HepG2 (cell line): ENCODE results near the gene PSD4. TPM values are rescaled to one million over a fixed set of nuclear protein-coding genes. Genes with fewer than 3 reads are reported as not detected.

Source experiments
- ATAC-seq: fragments of 200-7000 bp; cut with Tn5 transposase; 3 replicates; pipeline ENCODE4 v1.9.1; 2020; ENCODE audit warnings: mild to moderate bottlenecking, moderate library complexity
- BruUV-seq: library from RNA; stranded (reverse); fragments of 400-500 nt; replicated peaks from 2 replicates; lab custom pipeline; 2021; lab: Mats Ljungman, UMichigan
- CTCF ChIA-PET: fragments of 300-600 bp; formaldehyde crosslinking; extraction: SDS; loops from one replicate; lab custom pipeline; 2021; ENCODE audit warnings: low total read pairs, inconsistent platforms, low intra/inter-chr PET ratio; lab: Yijun Ruan, JAX
- POLR2A ChIA-PET: fragments of 350-600 bp; sonication (Branson Sonifier 250); formaldehyde crosslinking; loops from one replicate; lab custom pipeline; 2020; ENCODE audit warnings: antibody characterized with exemption, inconsistent platforms; lab: Yijun Ruan, JAX
- DNase-seq: peaks from one replicate; pipeline ENCODE4 v3.0.0-alpha.2; 2015; ENCODE audit warnings: low spot score
- FAIRE-seq: peaks from 3 replicates; lab custom pipeline; 2011; peaks lifted over from hg19 to GRCh38; lab: Jason Lieb, UNC
- H2AFZ ChIP-seq: one replicate; pipeline ENCODE4 v1.6.1; 2011; ENCODE audit warnings: low read length, inconsistent platforms
- H3K27ac ChIP-seq: fragments of 300-600 bp; 3 replicates; pipeline ENCODE4 v1.8.0; 2011; ENCODE audit warnings: mixed run types, mild to moderate bottlenecking, mixed read lengths, low read length, inconsistent platforms; ENCODE audit not compliant: insufficient read depth; ENCODE audit errors: extremely low read length
- H3K27me3 ChIP-seq, 2 experiments: fragments of 200-600 bp in 1 of 2; 2 replicates in 1 of 2; 3 replicates in 1 of 2; pipeline versions ENCODE4 v1.6.0 to v1.8.0; 2011; ENCODE audit warnings: low read length in 2 of 2, mild to moderate bottlenecking in 2 of 2, moderate library complexity in 2 of 2, inconsistent platforms in 1 of 2; ENCODE audit not compliant: insufficient read depth in 2 of 2, control insufficient read depth in 1 of 2
- H3K36me3 ChIP-seq, 2 experiments: fragments of 200-600 bp in 1 of 2; replicated peaks in 1 of 2; 2 replicates in 1 of 2; 3 replicates in 1 of 2; pipeline versions ENCODE4 v1.5.1 to v1.8.0; 2011; ENCODE audit warnings: low read length in 2 of 2, inconsistent platforms in 1 of 2; ENCODE audit not compliant: insufficient read depth in 2 of 2, control insufficient read depth in 1 of 2
- H3K4me1 ChIP-seq: 2 replicates; pipeline ENCODE4 v1.5.1; 2012; ENCODE audit warnings: low read length, inconsistent platforms; ENCODE audit not compliant: insufficient read depth
- H3K4me2 ChIP-seq: 2 replicates; pipeline ENCODE4 v1.6.0; 2011; ENCODE audit warnings: low read depth, low read length, inconsistent platforms
- H3K4me3 ChIP-seq, 3 experiments: fragments of 200-600 bp in 1 of 3; sonication (generic), shearing (Covaris generic) in 1 of 3; replicated peaks in 1 of 3; 2 replicates each; pipeline ENCODE4 v1.5.1; 2011 to 2016; ENCODE audit warnings: low read length in 3 of 3, inconsistent platforms in 2 of 3, low read depth in 2 of 3, mild to moderate bottlenecking in 2 of 3, control low read depth in 1 of 3, mixed read lengths in 1 of 3; ENCODE audit not compliant: insufficient read depth in 1 of 3
- H3K79me2 ChIP-seq: one replicate; pipeline ENCODE4 v1.6.1; 2011; ENCODE audit warnings: low read length, inconsistent platforms; ENCODE audit not compliant: insufficient read depth
- H3K9ac ChIP-seq: 2 replicates; pipeline ENCODE4 v1.6.0; 2011; ENCODE audit warnings: mild to moderate bottlenecking, low read depth, low read length, inconsistent platforms; ENCODE audit not compliant: insufficient read depth
- H3K9me3 ChIP-seq: 2 replicates; pipeline ENCODE4 v1.5.1; 2012; ENCODE audit warnings: mild to moderate bottlenecking, low read length
- H4K20me1 ChIP-seq: 2 replicates; pipeline ENCODE4 v1.6.0; 2011; ENCODE audit warnings: inconsistent platforms, mild to moderate bottlenecking, low read length, moderate library complexity; ENCODE audit not compliant: insufficient read depth
- ATF1 ChIP-seq: IDR thresholded peaks from 2 replicates; pipeline ENCODE4 v1.6.1; 2016; ENCODE audit warnings: mild to moderate bottlenecking, control low read depth
- DNMT1 ChIP-seq: sonication (generic); formaldehyde crosslinking; IDR thresholded peaks from 2 replicates; pipeline ENCODE4 v1.5.1; 2020; ENCODE audit warnings: mild to moderate bottlenecking, missing genetic modification reagents
- DPF2 ChIP-seq: sonication (generic); formaldehyde crosslinking; IDR thresholded peaks from 2 replicates; pipeline ENCODE4 v1.4.0; 2020; ENCODE audit warnings: mild to moderate bottlenecking, low read depth, missing genetic modification reagents, borderline replicate concordance
- EEA1 ChIP-seq: sonication (generic); formaldehyde crosslinking; IDR thresholded peaks from 2 replicates; pipeline ENCODE4 v1.5.1; 2020; ENCODE audit warnings: mild to moderate bottlenecking, missing genetic modification reagents, borderline replicate concordance
- HNF4G ChIP-seq, 2 experiments: sonication (generic) in 1 of 2; formaldehyde crosslinking in 1 of 2; IDR thresholded peaks; 2 replicates each; pipeline versions ENCODE4 v1.4.0 to v1.6.1; 2011 to 2020; ENCODE audit warnings: borderline replicate concordance in 2 of 2, low read depth in 2 of 2, mild to moderate bottlenecking in 2 of 2, low read length in 1 of 2, missing genetic modification reagents in 1 of 2, moderate library complexity in 1 of 2
- IRF1 ChIP-seq: sonication (generic); formaldehyde crosslinking; IDR thresholded peaks from 2 replicates; pipeline ENCODE4 v1.4.0; 2020; ENCODE audit warnings: low read depth, mild to moderate bottlenecking, missing genetic modification reagents
- JDP2 ChIP-seq: sonication (generic); formaldehyde crosslinking; IDR thresholded peaks from 2 replicates; pipeline ENCODE4 v1.8.1; 2022; ENCODE audit warnings: missing genetic modification reagents, borderline replicate concordance
- KDM3A ChIP-seq: IDR thresholded peaks from 2 replicates; pipeline ENCODE4 v1.6.1; 2018; ENCODE audit warnings: low read depth, missing compliant biosample characterization
- KLF11 ChIP-seq: IDR thresholded peaks from 2 replicates; pipeline ENCODE4 v1.6.1; 2016; ENCODE audit warnings: missing compliant biosample characterization
- MAFF ChIP-seq: IDR thresholded peaks from 2 replicates; pipeline ENCODE4 v1.6.1; 2011; ENCODE audit warnings: low read depth, low read length, improper control_type of control experiment
- MAFK ChIP-seq, 2 experiments: IDR thresholded peaks in 1 of 2; conservative IDR thresholded peaks in 1 of 2; 2 replicates each; pipeline ENCODE4 v1.6.1; 2011; ENCODE audit warnings: improper control_type of control experiment in 2 of 2, low read length in 2 of 2
- NCOA2 ChIP-seq: sonication (generic); formaldehyde crosslinking; IDR thresholded peaks from 2 replicates; pipeline ENCODE4 v1.8.0; 2022; ENCODE audit warnings: inconsistent platforms
- TRIM24 ChIP-seq: sonication (generic); formaldehyde crosslinking; IDR thresholded peaks from 2 replicates; pipeline ENCODE4 v1.8.0; 2022; ENCODE audit warnings: mild to moderate bottlenecking, missing genetic modification reagents
- ZFP36L1 ChIP-seq: sonication (generic); formaldehyde crosslinking; IDR thresholded peaks from 2 replicates; pipeline ENCODE4 v1.8.0; 2022; ENCODE audit warnings: mild to moderate bottlenecking, missing genetic modification reagents, moderate library complexity
- ZNF160 ChIP-seq: sonication (generic); formaldehyde crosslinking; IDR thresholded peaks from 2 replicates; pipeline ENCODE4 v1.8.0; 2022; ENCODE audit warnings: mild to moderate bottlenecking, inconsistent platforms, missing genetic modification reagents
- ZNF235 ChIP-seq: sonication (generic); formaldehyde crosslinking; IDR thresholded peaks from 2 replicates; pipeline ENCODE4 v1.8.1; 2023; ENCODE audit warnings: mild to moderate bottlenecking, missing genetic modification reagents, borderline replicate concordance
- ZNF615 ChIP-seq: sonication (generic); formaldehyde crosslinking; IDR thresholded peaks from 2 replicates; pipeline ENCODE4 v1.5.0; 2020; ENCODE audit warnings: mild to moderate bottlenecking, missing genetic modification reagents, borderline replicate concordance
- ZNF629 ChIP-seq: sonication (generic); formaldehyde crosslinking; conservative IDR thresholded peaks from 2 replicates; pipeline ENCODE4 v1.5.0; 2020; ENCODE audit warnings: missing genetic modification reagents
- ZSCAN30 ChIP-seq: sonication (generic); formaldehyde crosslinking; IDR thresholded peaks from 2 replicates; pipeline ENCODE4 v1.5.0; 2020; ENCODE audit warnings: mild to moderate bottlenecking, missing genetic modification reagents
- WGBS: methylation state at CpG from one replicate; pipeline ENCODE4 v1.1.6; 2017; ENCODE audit warnings: low lambda C conversion rate; 5-methylcytosine and 5-hydroxymethylcytosine counted together
- in situ Hi-C: cut with HindIII; loops from 2 replicates; pipeline ENCODE4 v1.10.0; 2017; ENCODE audit warnings: low pct_unique_long_range_greater_than_20kb; ENCODE audit not compliant: extremely low pct_ligation_motif_present
- intact Hi-C: fragments of 100-400 bp; cut with micrococcal nuclease; formaldehyde crosslinking; loops from one replicate; pipeline ENCODE4 v1.10.0; 2022; ENCODE audit not compliant: unreplicated experiment
- polyA plus RNA-seq, 8 experiments: library from polyadenylated mRNA; depleted of rRNA in 3 of 8; stranded (reverse) in 7 of 8; unstranded in 1 of 8; fragments of >200 nt; fragmentation: Illumina TruSeq in 4 of 8; extraction: Trizol in 4 of 8; gene quantifications; 2 replicates each; pipeline versions ENCODE4 v1.2.1 to v1.2.3, GENCODE V29; 2011 to 2016; ENCODE audit warnings: low read depth in 4 of 8, missing spikeins in 1 of 8, mixed read lengths in 1 of 8; ENCODE audit not compliant: insufficient read depth in 1 of 8
- total RNA-seq, 5 experiments: library from RNA; depleted of rRNA; stranded (reverse); fragments of >200 nt; fragmentation: Illumina TruSeq; extraction: Trizol; gene quantifications; 2 replicates each; pipeline ENCODE4 v1.2.3, GENCODE V29; 2016; ENCODE audit warnings: low read depth in 1 of 5

The PSD4 gene
- total and polyA plus RNA-seq, 2 of the 13 experiments (the other 11 are each of a cell fraction or from before 2014, with no cell fraction given): 5.8 to 9.4 TPM

- intact Hi-C loops (no loop called here), in situ Hi-C loops (loop anchor here (5.0 kb wide), 2 partner anchors 59 to 114 kb away; no protein-coding TSS in a partner anchor)
- POLR2A ChIA-PET: interaction anchor here (1.4 kb wide), 1 partner anchor 40 kb away, joined by 4 read pairs; no protein-coding TSS in a partner anchor
- Histone ChIP-seq H3K27ac (no peak overlapping the region), H3K9ac (no peak overlapping the region), H3K27me3 (no peaks in the 10 kb centered on the region; a peak in 1 of 5 replicates), H3K4me1 (peaks cover 29% of the 10 kb centered on the region), H3K9me3 (no peaks in the 10 kb centered on the region), H4K20me1 (no peaks in the 10 kb centered on the region), H3K36me3 (no peaks in the 10 kb centered on the region; a peak in 1 of 5 replicates)
- BruUV-seq: no TSS peak
- WGBS: 78% methylated on average over 11 of the region's 11 CpGs
- DNase-seq (no peak), ATAC-seq (no peak)
- CTCF ChIA-PET: no interaction called here
- TF ChIP-seq KLF11: no peak
- no peak for TF ChIP-seq EEA1
- peak; percentile 75 for TF ChIP-seq MAFF
- TF ChIP-seq MAFK (conservative IDR thresholded peaks at IDR 0.05 in 1 of 2, IDR thresholded peaks at IDR 0.05 in 1 of 2; ENCODE audit: low read length in 2 of 2): peak; percentile 80 to 89
- TF ChIP-seq, all 625 proteins: peak for 2
- Histone ChIP-seq H2AFZ (no peak overlapping the region), H3K79me2 (no peaks in the 10 kb centered on the region), H3K4me3 (no peak overlapping the region), H3K4me2 (no peak overlapping the region)
- FAIRE-seq: no peak
These were observed 22.2 kb downstream of the PSD4 start for GRCh38 chr2:113195923-113196501.

GRCh38 chr2:113196839-113197238 is 23.1 kb downstream of the PSD4 start:
- Histone ChIP-seq H3K9me3 (no peaks in the 10 kb centered on the region), H3K36me3 (no peaks in the 10 kb centered on the region; a peak in 1 of 5 replicates), H4K20me1 (no peaks in the 10 kb centered on the region), H2AFZ (no peak overlapping the region), H3K9ac (no peak overlapping the region), H3K4me2 (no peak overlapping the region), H3K27ac (no peak overlapping the region), H3K79me2 (no peaks in the 10 kb centered on the region), H3K27me3 (no peaks in the 10 kb centered on the region; a peak in 1 of 5 replicates), H3K4me3 (no peak overlapping the region), H3K4me1 (peaks cover 37% of the 10 kb centered on the region)
- WGBS: 71% methylated on average over 4 of the region's 4 CpGs
- ATAC-seq (no peak), FAIRE-seq (no peak), DNase-seq (no peak)
- in situ Hi-C loops (loop anchor here (5.0 kb wide), 2 partner anchors 60 to 115 kb away; no protein-coding TSS in a partner anchor), intact Hi-C loops (no loop called here)
- BruUV-seq: no TSS peak
- CTCF ChIA-PET: interaction anchor here (4.3 kb wide), 1 partner anchor 59 kb away, joined by 80 read pairs; no protein-coding TSS in a partner anchor
- POLR2A ChIA-PET: interaction anchor here (0.7 to 1.4 kb wide), 2 partner anchors 15 to 41 kb away, joined by 3 to 4 read pairs; no protein-coding TSS in a partner anchor
- TF ChIP-seq HNF4G (IDR thresholded peaks at IDR 0.05; ENCODE audit: borderline replicate concordance, low read depth, low read length) (no peak), HNF4G (CRISPR knock-in tag; IDR thresholded peaks at IDR 0.05; ENCODE audit: borderline replicate concordance, low read depth) (no peak), IRF1 (CRISPR knock-in tag) (no peak), ZNF629 (no peak), NCOA2 (no peak), ZNF235 (CRISPR knock-in tag) (no peak), ATF1 (CRISPR knock-in tag) (no peak), DPF2 (CRISPR knock-in tag) (no peak), DNMT1 (CRISPR knock-in tag) (no peak), JDP2 (no peak), ZFP36L1 (CRISPR knock-in tag) (no peak), TRIM24 (CRISPR knock-in tag) (no peak), KDM3A (CRISPR knock-in tag) (no peak), ZSCAN30 (CRISPR knock-in tag) (no peak), ZNF160 (CRISPR knock-in tag) (no peak), ZNF615 (CRISPR knock-in tag) (no peak)
